OCI-LY7 (cell line): Measurements from ENCODE around the gene ALDH16A1. TPM values are rescaled to one million over a fixed set of nuclear protein-coding genes. Genes with fewer than 3 reads are reported as not detected.

Experiments
- BruUV-seq: library from RNA; stranded (reverse); fragments of 400-500 nt; replicated peaks from 2 replicates; lab custom pipeline; 2021; lab: Mats Ljungman, UMichigan
- CTCF ChIA-PET: fragments of 300-600 bp; sonication (Branson Sonifier 250); formaldehyde crosslinking; loops from one replicate; lab custom pipeline; 2022; ENCODE audit warnings: antibody characterized with exemption; ENCODE audit not compliant: unreplicated experiment; lab: Charles Lee
- POLR2A ChIA-PET: fragments of 300-600 bp; sonication (Branson Sonifier 250); formaldehyde crosslinking; loops from one replicate; lab custom pipeline; 2022; ENCODE audit warnings: antibody characterized with exemption; lab: Charles Lee
- DNase-seq: peaks from one replicate; pipeline ENCODE4 v3.0.0-alpha.2; 2015; ENCODE audit warnings: low spot score
- H2AFZ ChIP-seq: fragments of 200-600 bp; sonication (generic), shearing (Covaris generic); 2 replicates; pipeline ENCODE4 v1.6.1; 2014; ENCODE audit warnings: mild to moderate bottlenecking, antibody characterized with exemption, low read length, moderate library complexity
- H3K27ac ChIP-seq: fragments of 200-600 bp; sonication (generic); 2 replicates; pipeline ENCODE4 v1.5.1; 2014; ENCODE audit warnings: mixed run types, low read depth, mild to moderate bottlenecking, moderate library complexity, low read length, inconsistent platforms; ENCODE audit not compliant: poor library complexity, severe bottlenecking
- H3K36me3 ChIP-seq: fragments of 200-600 bp; sonication (generic); 2 replicates; pipeline ENCODE4 v1.6.1; 2014; ENCODE audit warnings: mild to moderate bottlenecking, antibody characterized with exemption, low read length, moderate library complexity, mixed read lengths; ENCODE audit not compliant: insufficient read depth
- H3K4me1 ChIP-seq: fragments of 200-600 bp; sonication (generic); 2 replicates; pipeline ENCODE4 v1.5.1; 2014; ENCODE audit warnings: mild to moderate bottlenecking, low read length; ENCODE audit not compliant: insufficient read depth, poor library complexity, severe bottlenecking
- H3K4me2 ChIP-seq: fragments of 200-600 bp; sonication (generic); 2 replicates; pipeline ENCODE4 v1.6.1; 2014; ENCODE audit warnings: mild to moderate bottlenecking, low read length
- H3K4me3 ChIP-seq: fragments of 200-600 bp; sonication (generic); 2 replicates; pipeline ENCODE4 v1.5.1; 2014; ENCODE audit warnings: mild to moderate bottlenecking, low read depth, low read length; ENCODE audit not compliant: poor library complexity, severe bottlenecking
- H3K79me2 ChIP-seq: fragments of 200-600 bp; sonication (generic); 2 replicates; pipeline ENCODE4 v1.6.1; 2016; ENCODE audit warnings: low read depth, mild to moderate bottlenecking, low read length, moderate library complexity, mixed read lengths; ENCODE audit not compliant: insufficient read depth
- H3K9me2 ChIP-seq: fragments of 200-600 bp; sonication (generic); 2 replicates; pipeline ENCODE4 v1.6.1; 2016; ENCODE audit warnings: mild to moderate bottlenecking, low read length, mixed read lengths; ENCODE audit not compliant: insufficient read depth
- H3K9me3 ChIP-seq: fragments of 200-600 bp; sonication (generic); 2 replicates; pipeline ENCODE4 v1.6.1; 2014; ENCODE audit warnings: mild to moderate bottlenecking, mixed run types, low read length, mixed read lengths
- H4K20me1 ChIP-seq: fragments of 200-600 bp; sonication (generic); 2 replicates; pipeline ENCODE4 v1.6.1; 2014; ENCODE audit warnings: mild to moderate bottlenecking, antibody characterized with exemption, low read length, moderate library complexity, mixed read lengths; ENCODE audit not compliant: insufficient read depth
- CTCF ChIP-seq: fragments of 200-600 bp; sonication (generic); conservative IDR thresholded peaks from 2 replicates; pipeline ENCODE4 v1.5.1; 2014; ENCODE audit warnings: mild to moderate bottlenecking, antibody characterized with exemption, low read length, moderate library complexity, mixed read lengths
- EZH2phosphoT487 ChIP-seq: fragments of 200-600 bp; sonication (generic); IDR thresholded peaks from 2 replicates; pipeline ENCODE4 v1.6.1; 2018; ENCODE audit warnings: low read depth, borderline replicate concordance, mild to moderate bottlenecking, mixed run types, antibody characterized with exemption, low read length, moderate library complexity, mixed read lengths
- intact Hi-C: fragments of 100-400 bp; cut with micrococcal nuclease; formaldehyde crosslinking; loops from one replicate; pipeline ENCODE4 v1.10.0; 2022; ENCODE audit not compliant: unreplicated experiment
- total RNA-seq, 2 experiments: library from RNA; depleted of rRNA in 1 of 2; stranded (reverse); fragments of >200 nt in 1 of 2; shearing (Covaris generic) in 1 of 2; gene quantifications; 2 replicates each; pipeline ENCODE4 v1.2.3, GENCODE V29; 2014 to 2022

ALDH16A1 gene
- total RNA-seq, 2 experiments from 2014 or later = 26.0 to 55.4 TPM

- H3K4me3 ChIP-seq = no peak overlapping the region
- H3K9me3 ChIP-seq = no peaks in the 10 kb centered on the region
- POLR2A ChIA-PET = no interaction called here
- CTCF ChIA-PET = no interaction called here
- H2AFZ ChIP-seq = no peak overlapping the region
- H3K9me2 ChIP-seq = no peaks in the 10 kb centered on the region
- peaks cover 24% of the 10 kb centered on the region for H3K4me1 ChIP-seq
- no peak overlapping the region for H3K27ac ChIP-seq
- no peak overlapping the region for H3K4me2 ChIP-seq
- BruUV-seq = no TSS peak
- H4K20me1 ChIP-seq = no peaks in the 10 kb centered on the region
- H3K36me3 ChIP-seq = peaks cover 43% of the 10 kb centered on the region
- DNase-seq = peak; percentile 80
- no peak for TF ChIP-seq EZH2phosphoT487
- TF ChIP-seq CTCF = no peak
- peaks cover 22% of the 10 kb centered on the region for H3K79me2 ChIP-seq
- intact Hi-C loops = loop anchor here (10.0 kb wide), 1 partner anchor 113 kb away; the partner anchor contains the start of gene CD37
Measured at GRCh38 chr19:49447485-49448431, 5.3 kb upstream of the ALDH16A1 start.

DNA sequence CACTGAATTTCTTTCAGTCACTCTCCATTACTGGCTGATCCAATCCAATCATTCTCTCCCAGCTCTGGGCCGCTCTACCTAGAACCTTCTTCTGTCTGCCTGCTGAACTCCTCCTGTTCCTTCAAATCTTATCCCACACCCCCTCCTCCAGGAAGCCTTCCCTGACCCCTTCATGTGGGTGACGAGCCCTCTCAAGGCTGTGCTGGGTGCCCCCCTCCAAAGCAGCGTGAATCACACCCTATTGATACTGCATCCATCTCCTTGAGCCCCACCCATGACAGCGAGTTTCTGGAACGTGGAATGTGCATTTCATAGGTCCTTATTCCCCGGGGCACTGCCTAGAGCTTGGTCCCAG, 4.6 kb upstream of the ALDH16A1 start:
- no peaks in the 10 kb centered on the region for H4K20me1 ChIP-seq
- peaks cover 24% of the 10 kb centered on the region for H3K4me1 ChIP-seq
- no peak for DNase-seq
- H2AFZ ChIP-seq = no peak overlapping the region
- ChIA-PET CTCF (no interaction called here), POLR2A (no interaction called here)
- no peak overlapping the region for H3K4me3 ChIP-seq
- no peaks in the 10 kb centered on the region for H3K9me2 ChIP-seq
- no peaks in the 10 kb centered on the region for H3K9me3 ChIP-seq
- no TSS peak for BruUV-seq
- H3K79me2 ChIP-seq = peaks cover 22% of the 10 kb centered on the region
- TF ChIP-seq EZH2phosphoT487 (no peak), CTCF (no peak)
- H3K27ac ChIP-seq = no peak overlapping the region
- H3K36me3 ChIP-seq = peaks cover 43% of the 10 kb centered on the region
- intact Hi-C loops = loop anchor here (10.0 kb wide), 1 partner anchor 114 kb away; the partner anchor contains the start of gene CD37
- H3K4me2 ChIP-seq = no peak overlapping the region

DNA sequence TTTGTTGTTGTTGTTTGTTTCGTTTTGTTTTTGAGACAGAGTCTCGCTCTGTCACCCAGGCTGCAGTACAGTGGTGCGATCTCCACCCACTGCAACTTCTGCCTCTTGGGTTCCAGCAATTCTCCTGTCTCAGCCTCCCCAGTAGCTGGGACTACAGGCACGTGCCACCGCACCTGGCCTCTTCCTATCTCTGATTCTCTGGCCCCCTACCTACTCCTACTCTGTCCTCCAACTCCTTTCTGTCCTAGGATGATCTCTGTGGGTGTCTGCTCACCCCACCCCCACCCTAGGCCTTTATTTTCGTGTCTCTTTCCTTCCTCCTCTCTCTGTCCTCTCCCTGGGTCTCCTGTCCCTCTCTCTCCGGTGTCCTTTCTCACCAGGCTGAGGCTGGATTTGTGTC, 2.6 kb upstream of the ALDH16A1 start:
- no TSS peak for BruUV-seq
- H4K20me1 ChIP-seq = no peaks in the 10 kb centered on the region
- no peak for DNase-seq
- POLR2A ChIA-PET = no interaction called here
- H3K9me3 ChIP-seq = no peaks in the 10 kb centered on the region
- H2AFZ ChIP-seq = no peak overlapping the region
- H3K4me3 ChIP-seq = peak overlapping the region; percentile 93
- no peak for TF ChIP-seq CTCF
- no peak for TF ChIP-seq EZH2phosphoT487
- H3K79me2 ChIP-seq = peaks cover 36% of the 10 kb centered on the region
- peak overlapping the region; percentile 88 for H3K4me2 ChIP-seq
- CTCF ChIA-PET = no interaction called here
- H3K9me2 ChIP-seq = no peaks in the 10 kb centered on the region
- intact Hi-C loops = loop anchor here (5.0 kb wide), 1 partner anchor 37 kb away; the partner anchor contains the start of gene RPL13A
- H3K4me1 ChIP-seq = peaks cover 31% of the 10 kb centered on the region
- no peak overlapping the region for H3K27ac ChIP-seq
- peaks cover 43% of the 10 kb centered on the region for H3K36me3 ChIP-seq
